GM19351 (cell line): ENCODE measurements around the gene OR2H1.

Source experiments
- ATAC-seq: cut with Tn5 transposase; IDR thresholded peaks from one replicate; pipeline ENCODE4 v1.9.1; 2021; ENCODE audit warnings: mild to moderate bottlenecking, moderate library complexity; ENCODE audit not compliant: unreplicated experiment

The OR2H1 gene

DNA sequence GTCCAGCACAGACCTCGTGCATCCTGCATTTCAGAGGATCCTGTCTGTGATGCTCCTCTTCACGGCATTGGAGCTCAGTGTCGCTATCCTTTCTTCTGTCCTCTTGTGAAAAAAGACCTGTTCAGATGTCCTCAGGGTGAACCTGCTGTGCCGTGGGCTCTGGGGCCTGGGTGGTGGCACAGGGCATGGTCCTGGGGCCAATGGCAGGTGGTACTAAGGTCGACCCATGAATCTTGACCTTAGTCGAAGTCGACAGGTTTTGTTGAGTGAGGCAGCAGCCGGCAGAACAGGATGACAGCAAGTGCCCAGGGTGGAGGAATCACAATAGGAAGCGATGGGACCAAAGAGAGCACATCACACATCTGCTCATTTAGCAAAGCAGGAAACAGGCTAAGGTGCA lies 52.8 kb downstream of the OR2H1 start:
- no peak for ATAC-seq

- no peak for ATAC-seq
These were observed 53.2 kb downstream of the OR2H1 start for GRCh38 chr6:29510202-29510601.

- ATAC-seq: no peak
These were observed 53.9 kb downstream of the OR2H1 start for GRCh38 chr6:29510746-29511300.
